Activated CD8-positive, alpha-beta memory T cell treated with anti-CD3 and anti-CD28 coated beads, Interleukin-2, amount 10 ng/mL, durations not matched to agents 7 days and 5 days (primary cell): ENCODE measurements around the gene CACNA1C. TPM values are rescaled to one million over a fixed set of nuclear protein-coding genes. Genes with fewer than 3 reads are reported as not detected.

Experiments used
- ATAC-seq: fragments of 150-1000 bp; cut with Tn5 transposase; one replicate; pipeline ENCODE4 v1.10.0; 2021; ENCODE audit warnings: moderate library complexity
- CTCF ChIA-PET: fragments of 350-600 bp; sonication (Branson Sonifier 250); formaldehyde crosslinking; loops from one replicate; lab custom pipeline; 2021; ENCODE audit warnings: antibody characterized with exemption; lab: Charles Lee
- DNase-seq: peaks from one replicate; pipeline ENCODE4 v3.0.0-alpha.2; 2020
- H3K27ac Mint-ChIP-seq: one replicate; pipeline ENCODE4 v1.8.0; 2021; ENCODE audit warnings: mild to moderate bottlenecking, mixed read lengths
- H3K27me3 Mint-ChIP-seq: one replicate; pipeline ENCODE4 v1.8.0; 2021; ENCODE audit warnings: mixed read lengths
- H3K36me3 Mint-ChIP-seq: one replicate; pipeline ENCODE4 v1.8.0; 2021; ENCODE audit warnings: mild to moderate bottlenecking, mixed read lengths
- H3K4me1 Mint-ChIP-seq: one replicate; pipeline ENCODE4 v1.8.0; 2021; ENCODE audit warnings: mixed read lengths
- H3K4me3 Mint-ChIP-seq: one replicate; pipeline ENCODE4 v1.8.0; 2021; ENCODE audit warnings: mild to moderate bottlenecking, moderate library complexity, mixed read lengths
- H3K9me3 Mint-ChIP-seq: one replicate; pipeline ENCODE4 v1.8.0; 2022; ENCODE audit warnings: low read depth, mixed read lengths
- total RNA-seq, 2 experiments: library from RNA; stranded (reverse); gene quantifications; one replicate each; pipeline ENCODE4 v1.2.3, GENCODE V29; 2021

The CACNA1C gene
- total RNA-seq, 2 experiments from 2014 or later: 0.14 to 0.26 TPM

- Mint-ChIP-seq H3K36me3 (no peaks in the 10 kb centered on the region), H3K27ac (no peak overlapping the region), H3K9me3 (no peaks in the 10 kb centered on the region), H3K4me1 (no peaks in the 10 kb centered on the region), H3K27me3 (peaks cover 45% of the 10 kb centered on the region), H3K4me3 (no peak overlapping the region)
- ATAC-seq: no peak
- DNase-seq: no peak
- CTCF ChIA-PET: no interaction called here
Observed at GRCh38 chr12:2348482-2348852, 295.7 kb downstream of the CACNA1C start.

- Mint-ChIP-seq H3K36me3 (no peaks in the 10 kb centered on the region), H3K4me3 (no peak overlapping the region), H3K4me1 (no peaks in the 10 kb centered on the region), H3K9me3 (no peaks in the 10 kb centered on the region), H3K27me3 (peaks cover 40% of the 10 kb centered on the region), H3K27ac (no peak overlapping the region)
- no peak for ATAC-seq
- DNase-seq: no peak
- CTCF ChIA-PET: no interaction called here
Observed at GRCh38 chr12:2351161-2351560, 298.4 kb downstream of the CACNA1C start.

GRCh38 chr12:2352203-2352602 is 299.4 kb downstream of the CACNA1C start:
- H3K9me3 Mint-ChIP-seq: no peaks in the 10 kb centered on the region
- CTCF ChIA-PET: no interaction called here

GRCh38 chr12:2353281-2353680 is 300.5 kb downstream of the CACNA1C start:
- CTCF ChIA-PET: no interaction called here
- H3K36me3 Mint-ChIP-seq: no peaks in the 10 kb centered on the region
- H3K9me3 Mint-ChIP-seq: no peaks in the 10 kb centered on the region
- no peak overlapping the region for H3K27ac Mint-ChIP-seq
- ATAC-seq: no peak
- H3K4me3 Mint-ChIP-seq: no peak overlapping the region
- H3K27me3 Mint-ChIP-seq: peaks cover 46% of the 10 kb centered on the region
- no peak for DNase-seq
- H3K4me1 Mint-ChIP-seq: peaks cover 5% of the 10 kb centered on the region

More at GRCh38 chr12:2352203-2352602, 299.4 kb downstream of the CACNA1C start:
- no peaks in the 10 kb centered on the region for H3K4me1 Mint-ChIP-seq
- H3K4me3 Mint-ChIP-seq: no peak overlapping the region
- no peaks in the 10 kb centered on the region for H3K36me3 Mint-ChIP-seq
- DNase-seq (no peak), ATAC-seq (no peak)
- peaks cover 42% of the 10 kb centered on the region for H3K27me3 Mint-ChIP-seq
- no peak overlapping the region for H3K27ac Mint-ChIP-seq

- Mint-ChIP-seq H3K4me1 (peaks cover 9% of the 10 kb centered on the region), H3K9me3 (no peaks in the 10 kb centered on the region), H3K36me3 (no peaks in the 10 kb centered on the region), H3K4me3 (no peak overlapping the region), H3K27me3 (peaks cover 47% of the 10 kb centered on the region), H3K27ac (no peak overlapping the region)
- CTCF ChIA-PET: no interaction called here
- ATAC-seq (no peak), DNase-seq (no peak)
Observed at GRCh38 chr12:2353691-2354090, 300.9 kb downstream of the CACNA1C start.

GRCh38 chr12:2354151-2354991 is 301.6 kb downstream of the CACNA1C start:
- Mint-ChIP-seq H3K9me3 (no peaks in the 10 kb centered on the region), H3K36me3 (no peaks in the 10 kb centered on the region), H3K27me3 (peaks cover 54% of the 10 kb centered on the region), H3K4me3 (no peak overlapping the region), H3K27ac (no peak overlapping the region), H3K4me1 (peaks cover 14% of the 10 kb centered on the region)
- ATAC-seq (no peak), DNase-seq (no peak)
- CTCF ChIA-PET: interaction anchor here (0.8 kb wide), 1 partner anchor 229 kb away, joined by 3 read pairs; no protein-coding TSS in a partner anchor

- Mint-ChIP-seq H3K27me3 (peaks cover 58% of the 10 kb centered on the region), H3K4me3 (no peak overlapping the region)
- ATAC-seq: no peak
Observed at GRCh38 chr12:2355198-2355597, 302.4 kb downstream of the CACNA1C start.

GRCh38 chr12:2355604-2356003 is 302.8 kb downstream of the CACNA1C start:
- H3K4me3 Mint-ChIP-seq: no peak overlapping the region
- H3K4me1 Mint-ChIP-seq: peaks cover 14% of the 10 kb centered on the region
- no peaks in the 10 kb centered on the region for H3K9me3 Mint-ChIP-seq
- ATAC-seq (no peak), DNase-seq (no peak)
- H3K36me3 Mint-ChIP-seq: no peaks in the 10 kb centered on the region
- CTCF ChIA-PET: no interaction called here
- H3K27ac Mint-ChIP-seq: no peak overlapping the region
- H3K27me3 Mint-ChIP-seq: peaks cover 61% of the 10 kb centered on the region

More at GRCh38 chr12:2355198-2355597, 302.4 kb downstream of the CACNA1C start:
- DNase-seq: no peak
- Mint-ChIP-seq H3K36me3 (no peaks in the 10 kb centered on the region), H3K27ac (no peak overlapping the region), H3K4me1 (peaks cover 14% of the 10 kb centered on the region), H3K9me3 (no peaks in the 10 kb centered on the region)
- CTCF ChIA-PET: no interaction called here

- no peaks in the 10 kb centered on the region for H3K9me3 Mint-ChIP-seq
- H3K4me3 Mint-ChIP-seq: no peak overlapping the region
- DNase-seq (no peak), ATAC-seq (no peak)
- CTCF ChIA-PET: interaction anchor here (0.7 to 1.1 kb wide), 2 partner anchors 27 to 39 kb away, joined by 3 to 5 read pairs; no protein-coding TSS in a partner anchor
- H3K4me1 Mint-ChIP-seq: peaks cover 14% of the 10 kb centered on the region
- H3K27me3 Mint-ChIP-seq: peaks cover 61% of the 10 kb centered on the region
- no peak overlapping the region for H3K27ac Mint-ChIP-seq
- no peaks in the 10 kb centered on the region for H3K36me3 Mint-ChIP-seq
Observed at GRCh38 chr12:2356601-2357125, 303.9 kb downstream of the CACNA1C start.

GRCh38 chr12:2358986-2359658 is 306.3 kb downstream of the CACNA1C start:
- Mint-ChIP-seq H3K27ac (no peak overlapping the region), H3K27me3 (peaks cover 43% of the 10 kb centered on the region), H3K4me1 (peaks cover 24% of the 10 kb centered on the region), H3K36me3 (no peaks in the 10 kb centered on the region), H3K9me3 (no peaks in the 10 kb centered on the region), H3K4me3 (no peak overlapping the region)
- DNase-seq (no peak), ATAC-seq (no peak)
- CTCF ChIA-PET: interaction anchor here (1.0 kb wide), 1 partner anchor 223 kb away, joined by 4 read pairs; no protein-coding TSS in a partner anchor

- peaks cover 24% of the 10 kb centered on the region for H3K4me1 Mint-ChIP-seq
- DNase-seq: no peak
- CTCF ChIA-PET: interaction anchor here (1.1 kb wide), 1 partner anchor 223 kb away, joined by 3 read pairs; no protein-coding TSS in a partner anchor
- H3K36me3 Mint-ChIP-seq: no peaks in the 10 kb centered on the region
- no peaks in the 10 kb centered on the region for H3K9me3 Mint-ChIP-seq
- no peak overlapping the region for H3K4me3 Mint-ChIP-seq
- ATAC-seq: no peak
- peaks cover 38% of the 10 kb centered on the region for H3K27me3 Mint-ChIP-seq
- no peak overlapping the region for H3K27ac Mint-ChIP-seq
Observed at GRCh38 chr12:2359725-2360629, 307.2 kb downstream of the CACNA1C start.

- CTCF ChIA-PET: interaction anchor here (1.1 kb wide), 1 partner anchor 222 kb away, joined by 3 read pairs; no protein-coding TSS in a partner anchor
- Mint-ChIP-seq H3K4me1 (peaks cover 24% of the 10 kb centered on the region), H3K27ac (no peak overlapping the region), H3K4me3 (no peak overlapping the region), H3K27me3 (peaks cover 32% of the 10 kb centered on the region), H3K9me3 (no peaks in the 10 kb centered on the region), H3K36me3 (no peaks in the 10 kb centered on the region)
- no peak for ATAC-seq
- DNase-seq: no peak
Observed at GRCh38 chr12:2360630-2361170, 307.9 kb downstream of the CACNA1C start.
